GM12874 (cell line): ENCODE measurements around the gene IFT43.

Experiments
- TF ChIP-seq, protein P1 (sequence below): IDR thresholded peaks from 2 replicates; pipeline ENCODE4 v1.5.1; 2011; ENCODE audit warnings: low read depth, mild to moderate bottlenecking, control low read depth, low read length, moderate library complexity; ENCODE audit not compliant: insufficient read depth

Gene IFT43

DNA sequence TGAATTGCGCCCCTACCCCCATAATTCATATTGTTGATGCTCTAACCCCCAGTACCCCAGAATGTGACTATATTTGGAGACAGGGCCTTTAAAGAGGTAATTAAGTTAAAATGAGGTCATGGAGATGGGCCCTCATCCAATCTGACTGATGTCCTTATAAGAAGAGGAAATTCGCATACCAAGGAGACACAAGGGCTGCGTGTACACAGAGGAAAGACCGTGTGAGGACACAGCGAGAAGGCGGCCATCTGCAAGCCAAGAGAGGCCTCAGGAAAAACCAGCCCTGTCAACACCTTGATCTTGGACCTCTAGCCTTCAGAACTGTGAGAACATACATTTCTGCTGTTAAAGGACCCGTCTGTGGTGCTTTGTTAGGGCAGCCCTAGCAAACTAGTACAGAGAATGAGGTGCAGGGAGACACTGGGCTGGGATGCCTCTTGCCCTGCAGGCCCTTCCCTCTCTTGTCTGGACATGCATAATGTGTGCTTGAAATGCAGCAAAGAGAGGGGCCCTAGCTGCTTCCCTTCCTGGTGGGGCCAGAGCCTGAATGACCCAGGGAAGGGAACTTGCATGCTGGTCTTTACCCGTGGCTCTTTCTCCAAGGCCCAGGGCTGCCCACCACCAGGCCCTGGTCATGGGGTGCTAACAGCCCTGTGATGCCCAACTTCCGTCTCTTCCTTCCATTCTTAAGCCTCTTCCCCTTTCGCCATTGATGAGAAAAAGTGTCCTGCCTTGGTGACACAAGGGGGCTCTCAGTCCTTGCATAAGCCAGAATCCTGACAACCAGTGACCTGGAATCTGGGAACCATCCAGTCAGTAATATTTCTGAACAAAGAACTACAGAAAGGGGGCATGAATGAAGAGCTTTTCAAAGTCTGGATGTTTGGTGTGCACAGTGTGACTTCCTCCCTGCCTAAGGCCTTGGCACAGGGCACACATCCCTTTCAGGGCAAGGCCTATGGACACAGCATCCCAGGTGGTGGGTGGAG lies 116.1 kb downstream of the IFT43 start:
- TF ChIP-seq, protein P1, sequence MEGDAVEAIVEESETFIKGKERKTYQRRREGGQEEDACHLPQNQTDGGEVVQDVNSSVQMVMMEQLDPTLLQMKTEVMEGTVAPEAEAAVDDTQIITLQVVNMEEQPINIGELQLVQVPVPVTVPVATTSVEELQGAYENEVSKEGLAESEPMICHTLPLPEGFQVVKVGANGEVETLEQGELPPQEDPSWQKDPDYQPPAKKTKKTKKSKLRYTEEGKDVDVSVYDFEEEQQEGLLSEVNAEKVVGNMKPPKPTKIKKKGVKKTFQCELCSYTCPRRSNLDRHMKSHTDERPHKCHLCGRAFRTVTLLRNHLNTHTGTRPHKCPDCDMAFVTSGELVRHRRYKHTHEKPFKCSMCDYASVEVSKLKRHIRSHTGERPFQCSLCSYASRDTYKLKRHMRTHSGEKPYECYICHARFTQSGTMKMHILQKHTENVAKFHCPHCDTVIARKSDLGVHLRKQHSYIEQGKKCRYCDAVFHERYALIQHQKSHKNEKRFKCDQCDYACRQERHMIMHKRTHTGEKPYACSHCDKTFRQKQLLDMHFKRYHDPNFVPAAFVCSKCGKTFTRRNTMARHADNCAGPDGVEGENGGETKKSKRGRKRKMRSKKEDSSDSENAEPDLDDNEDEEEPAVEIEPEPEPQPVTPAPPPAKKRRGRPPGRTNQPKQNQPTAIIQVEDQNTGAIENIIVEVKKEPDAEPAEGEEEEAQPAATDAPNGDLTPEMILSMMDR = no peak

DNA sequence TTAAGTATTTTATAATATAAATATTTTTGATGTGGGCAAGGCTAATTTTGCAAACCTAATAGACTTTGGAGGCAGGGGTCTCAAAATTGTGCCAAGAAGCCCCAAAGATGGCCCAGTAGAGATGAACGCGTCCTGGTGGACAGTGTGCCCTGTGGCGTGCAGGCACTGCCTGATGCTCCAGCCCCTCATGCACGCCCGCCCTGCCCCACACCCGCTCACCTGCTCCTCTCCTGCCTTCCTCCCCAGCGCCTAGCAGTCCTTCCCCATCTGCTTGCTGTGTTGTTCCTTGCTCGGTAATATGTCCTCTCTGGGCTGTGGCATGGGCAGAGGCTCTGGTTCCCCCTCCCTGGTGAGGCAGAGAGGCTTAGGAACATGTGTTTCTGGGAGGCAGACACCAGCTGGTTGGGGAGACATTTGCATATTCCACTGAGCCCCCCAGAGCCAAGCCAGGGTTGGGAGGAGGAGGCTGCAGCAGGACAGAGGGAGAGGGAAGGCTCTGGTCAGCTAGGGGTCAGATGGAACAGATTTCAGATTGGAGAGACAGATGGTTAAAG lies 119.3 kb downstream of the IFT43 start:
- TF ChIP-seq, protein P1 = no peak

DNA sequence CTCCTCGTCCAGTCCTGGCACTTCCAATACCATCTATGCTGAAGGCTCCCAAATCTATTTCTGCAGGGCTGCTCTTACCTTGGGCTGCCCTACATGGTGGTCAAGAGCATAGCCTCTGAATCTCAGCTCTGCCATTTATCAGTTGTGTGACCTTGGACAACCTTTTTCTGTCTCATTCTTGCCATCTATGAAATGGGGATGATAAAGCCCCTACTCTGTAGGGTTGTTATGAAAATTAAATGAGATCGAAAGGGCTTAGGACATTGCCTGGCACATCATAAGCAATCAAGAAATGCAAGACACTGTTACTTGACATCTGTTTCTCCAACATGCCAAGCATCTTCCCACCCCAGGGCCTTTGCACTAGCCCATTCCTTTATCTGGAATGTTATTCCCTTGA lies 120.6 kb downstream of the IFT43 start:
- TF ChIP-seq, protein P1 = no peak

DNA sequence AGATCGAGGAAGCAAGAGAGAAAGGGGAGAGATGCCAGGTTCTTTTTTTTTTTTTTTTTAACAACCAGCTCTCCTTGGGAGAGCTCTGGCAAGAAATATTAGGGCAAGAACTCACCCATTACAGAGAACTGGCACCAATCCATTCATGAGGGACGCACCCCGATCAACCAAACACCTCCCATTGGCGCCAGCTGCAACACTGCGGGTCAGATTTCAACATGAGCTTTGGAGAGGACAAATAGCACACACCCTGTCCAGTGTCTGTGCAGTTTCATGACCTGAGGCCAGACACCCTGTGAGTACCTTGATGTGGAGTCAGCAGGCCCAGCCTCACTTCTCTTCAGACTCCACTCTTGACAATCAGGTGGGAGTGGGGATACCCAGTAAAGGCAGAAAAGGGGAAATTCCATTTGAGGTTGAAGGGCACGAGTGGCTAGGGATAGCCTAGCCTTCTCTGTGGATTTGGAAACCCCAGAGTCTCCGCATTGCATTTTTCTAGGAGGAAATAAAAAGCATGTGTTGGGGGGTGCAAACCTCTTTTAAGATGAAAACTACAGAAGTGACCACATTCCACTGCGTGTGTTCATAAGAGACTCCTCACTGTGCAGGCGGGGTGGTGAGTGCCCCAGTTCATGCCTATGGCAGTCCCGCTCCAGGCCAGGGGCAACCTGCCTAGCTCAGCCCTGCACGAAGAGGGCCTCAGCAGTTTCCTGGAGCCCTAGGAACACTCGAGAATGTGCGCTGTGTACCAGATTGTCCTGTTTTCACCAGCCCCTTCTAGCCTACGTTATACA lies 123.7 kb downstream of the IFT43 start:
- TF ChIP-seq, protein P1 = no peak

DNA sequence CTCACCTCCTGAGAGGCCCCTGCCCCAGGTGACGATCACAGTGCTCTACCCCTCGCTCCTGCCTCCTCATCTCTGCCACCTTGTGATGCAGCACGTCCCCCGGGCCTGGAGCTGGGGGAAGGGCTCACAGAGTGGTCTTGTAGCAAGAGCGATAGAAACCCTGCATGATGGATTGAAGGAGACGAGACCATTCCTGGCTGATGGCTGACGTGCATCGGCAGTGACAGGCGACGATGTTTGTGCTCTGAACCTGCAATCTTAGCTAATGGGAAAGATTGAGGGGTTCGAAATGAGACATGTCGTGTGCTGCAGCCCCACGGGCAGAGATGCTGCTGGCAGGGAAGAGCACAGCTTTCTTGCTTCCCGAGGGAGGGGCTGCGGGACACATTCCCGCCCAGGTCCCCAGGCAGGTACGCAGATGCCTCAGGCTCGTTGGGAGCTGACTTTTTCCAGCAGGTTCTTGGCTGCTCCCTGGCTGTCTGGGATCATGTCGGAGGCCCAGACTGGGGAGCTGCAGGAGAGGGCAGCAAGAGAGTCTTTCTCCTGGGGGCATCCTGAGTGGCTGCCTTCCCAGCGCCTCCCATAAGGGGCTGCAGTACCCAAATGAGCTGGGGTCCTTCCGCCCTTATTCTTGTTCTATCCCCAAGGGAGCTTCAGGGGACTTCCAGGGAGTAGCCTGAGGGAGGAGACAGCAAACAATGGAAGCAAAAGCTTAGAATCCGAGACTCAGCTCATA lies 127.5 kb downstream of the IFT43 start:
- TF ChIP-seq, protein P1 = no peak

DNA sequence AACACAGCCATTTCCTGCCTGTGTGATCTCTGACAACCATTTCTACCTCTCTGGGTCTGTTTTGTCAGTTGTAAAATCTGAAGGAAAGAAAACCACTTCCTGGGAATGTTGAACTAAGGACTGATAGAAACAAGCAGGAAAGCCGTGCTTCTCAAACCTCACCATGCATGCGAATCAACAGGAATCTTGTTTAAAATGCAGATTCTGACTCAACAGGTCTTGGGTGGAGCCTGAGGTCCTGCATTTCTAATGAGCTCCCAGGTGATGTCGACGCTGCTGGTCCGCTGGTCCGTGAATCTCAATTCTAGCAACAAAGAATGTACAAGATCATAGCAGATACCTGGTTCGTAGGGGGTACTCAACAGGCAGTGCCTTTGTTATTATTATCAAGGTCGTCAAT lies 128.1 kb downstream of the IFT43 start:
- TF ChIP-seq, protein P1 = no peak
